Activated CD8-positive, alpha-beta memory T cell treated with anti-CD3 and anti-CD28 coated beads for 24 hours (primary cell): ENCODE results near the gene C3orf20.
A peak's percentile ranks its signal among the peaks of the same experiment; 100 is the strongest.

Source experiments
- DNase-seq: peaks from one replicate; pipeline ENCODE4 v3.0.0-alpha.2; 2020

C3orf20 gene

GRCh38 chr3:14674841-14675240 is at the start of gene C3orf20:
TSS of gene C3orf20 (plus strand) at chr3:14675141. CDS start at chr3:14682714, 7,573 bp downstream.
- no peak for DNase-seq

- no peak for DNase-seq
Observed at GRCh38 chr3:14625443-14625842, 49.5 kb upstream of the C3orf20 start.

GRCh38 chr3:14627815-14628214 is 47.1 kb upstream of the C3orf20 start:
- DNase-seq, result no peak

GRCh38 chr3:14628406-14628805 is 46.5 kb upstream of the C3orf20 start:
- DNase-seq, result no peak

- no peak for DNase-seq
Observed at GRCh38 chr3:14630404-14631100, 44.4 kb upstream of the C3orf20 start.

GRCh38 chr3:14631101-14631497 is 43.8 kb upstream of the C3orf20 start:
- DNase-seq, result no peak

GRCh38 chr3:14631687-14632441 is 43.1 kb upstream of the C3orf20 start:
- DNase-seq, result no peak

- no peak for DNase-seq
Observed at GRCh38 chr3:14632442-14632930, 42.5 kb upstream of the C3orf20 start.

GRCh38 chr3:14633417-14633816 is 41.5 kb upstream of the C3orf20 start:
- no peak for DNase-seq

GRCh38 chr3:14633819-14634424 is 41.0 kb upstream of the C3orf20 start:
- peak; percentile 69 for DNase-seq

GRCh38 chr3:14634763-14635400 is 40.1 kb upstream of the C3orf20 start:
- no peak for DNase-seq

- no peak for DNase-seq
Observed at GRCh38 chr3:14636496-14637087, 38.3 kb upstream of the C3orf20 start.

GRCh38 chr3:14640157-14640562 is 34.8 kb upstream of the C3orf20 start:
- DNase-seq, result no peak

- DNase-seq, result no peak
Observed at GRCh38 chr3:14640734-14641133, 34.2 kb upstream of the C3orf20 start.

GRCh38 chr3:14641346-14641745 is 33.6 kb upstream of the C3orf20 start:
- DNase-seq, result no peak

- DNase-seq, result no peak
Observed at GRCh38 chr3:14645453-14645852, 29.5 kb upstream of the C3orf20 start.

GRCh38 chr3:14646131-14646573 is 28.8 kb upstream of the C3orf20 start:
- DNase-seq, result no peak

GRCh38 chr3:14646589-14647413 is 28.1 kb upstream of the C3orf20 start:
- no peak for DNase-seq

GRCh38 chr3:14647976-14648955 is 26.7 kb upstream of the C3orf20 start:
- DNase-seq, result no peak

- no peak for DNase-seq
Observed at GRCh38 chr3:14649466-14649865, 25.5 kb upstream of the C3orf20 start.

- no peak for DNase-seq
Observed at GRCh38 chr3:14650193-14650592, 24.7 kb upstream of the C3orf20 start.
